ENCODE results near the gene GNAT3.
A peak's percentile ranks its signal among the peaks of the same experiment; 100 is the strongest.

The GNAT3 gene

DNA sequence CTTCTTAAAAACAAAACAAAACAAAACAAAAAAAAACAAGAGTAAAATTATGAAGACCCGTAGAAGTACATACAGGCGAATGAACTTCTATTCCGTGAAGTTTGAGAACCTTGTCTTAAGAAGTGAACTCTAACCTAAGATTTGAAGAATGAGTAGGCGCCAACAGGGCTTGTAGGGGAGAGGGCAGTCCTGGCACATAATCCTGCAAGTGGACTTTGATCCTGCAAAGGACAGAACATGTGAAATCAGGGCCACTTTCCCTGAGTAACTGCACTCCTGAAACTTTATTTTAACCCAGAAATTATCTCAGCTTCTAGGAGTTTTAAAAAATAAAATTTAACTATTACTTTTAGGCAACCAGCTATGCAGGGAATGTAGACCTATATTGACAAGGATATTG, 62.0 kb downstream of the GNAT3 start:
- TF ChIP-seq, protein P1, sequence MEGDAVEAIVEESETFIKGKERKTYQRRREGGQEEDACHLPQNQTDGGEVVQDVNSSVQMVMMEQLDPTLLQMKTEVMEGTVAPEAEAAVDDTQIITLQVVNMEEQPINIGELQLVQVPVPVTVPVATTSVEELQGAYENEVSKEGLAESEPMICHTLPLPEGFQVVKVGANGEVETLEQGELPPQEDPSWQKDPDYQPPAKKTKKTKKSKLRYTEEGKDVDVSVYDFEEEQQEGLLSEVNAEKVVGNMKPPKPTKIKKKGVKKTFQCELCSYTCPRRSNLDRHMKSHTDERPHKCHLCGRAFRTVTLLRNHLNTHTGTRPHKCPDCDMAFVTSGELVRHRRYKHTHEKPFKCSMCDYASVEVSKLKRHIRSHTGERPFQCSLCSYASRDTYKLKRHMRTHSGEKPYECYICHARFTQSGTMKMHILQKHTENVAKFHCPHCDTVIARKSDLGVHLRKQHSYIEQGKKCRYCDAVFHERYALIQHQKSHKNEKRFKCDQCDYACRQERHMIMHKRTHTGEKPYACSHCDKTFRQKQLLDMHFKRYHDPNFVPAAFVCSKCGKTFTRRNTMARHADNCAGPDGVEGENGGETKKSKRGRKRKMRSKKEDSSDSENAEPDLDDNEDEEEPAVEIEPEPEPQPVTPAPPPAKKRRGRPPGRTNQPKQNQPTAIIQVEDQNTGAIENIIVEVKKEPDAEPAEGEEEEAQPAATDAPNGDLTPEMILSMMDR (IDR thresholded peaks at IDR 0.05; ENCODE audit: low read depth, low read length, missing control alignments), result no peak
- DNase-seq (ENCODE audit: extremely low read depth, low read depth), result no peak
- H3K4me3 ChIP-seq (replicated peaks; ENCODE audit: low read depth, low read length), result no peak overlapping the region

DNA sequence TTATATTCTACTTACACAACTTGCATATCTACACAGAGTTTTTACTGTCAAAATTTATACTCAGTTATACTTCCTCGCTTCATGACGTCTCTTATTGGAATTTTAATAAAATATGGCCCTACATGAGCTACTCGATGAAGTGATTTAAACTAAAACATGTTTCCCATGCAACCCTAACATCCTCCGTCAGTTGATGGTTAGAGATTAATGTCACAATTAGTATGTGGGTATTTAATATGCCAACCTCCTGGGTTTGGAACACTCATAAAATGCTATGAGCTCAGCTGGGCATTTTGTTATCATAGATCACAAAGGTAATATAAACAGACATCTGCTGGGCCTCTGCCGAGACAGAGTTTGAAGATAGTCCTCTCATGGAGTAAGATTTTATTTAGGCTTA, 66.5 kb downstream of the GNAT3 start:
- no peak overlapping the region for H3K4me3 ChIP-seq (replicated peaks; ENCODE audit: low read depth, low read length)
- no peak for DNase-seq (ENCODE audit: extremely low read depth, low read depth)
- TF ChIP-seq, protein P1 (IDR thresholded peaks at IDR 0.05; ENCODE audit: low read depth, low read length, missing control alignments), result no peak

DNA sequence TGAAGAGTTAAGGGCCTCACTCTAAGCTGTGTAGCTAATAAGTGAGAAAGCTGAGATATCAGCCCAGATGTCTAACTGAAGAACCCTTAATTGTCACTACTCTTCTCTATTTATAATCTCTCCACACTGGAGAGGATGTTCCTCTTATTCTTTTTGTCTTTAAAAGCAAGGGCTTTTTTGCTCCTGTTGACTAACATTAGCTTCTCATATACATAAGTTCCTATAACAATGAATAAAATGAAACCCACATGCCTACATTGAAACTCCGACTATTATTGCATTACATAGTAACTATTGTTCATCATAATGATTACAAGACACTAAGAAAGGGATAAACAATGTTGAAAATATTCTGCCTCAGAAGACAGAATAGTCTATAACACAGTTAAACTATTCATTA, 67.1 kb downstream of the GNAT3 start:
- no peak overlapping the region for H3K4me3 ChIP-seq (replicated peaks; ENCODE audit: low read depth, low read length)
- TF ChIP-seq, protein P1 (IDR thresholded peaks at IDR 0.05; ENCODE audit: low read depth, low read length, missing control alignments), result no peak
- no peak for DNase-seq (ENCODE audit: extremely low read depth, low read depth)

DNA sequence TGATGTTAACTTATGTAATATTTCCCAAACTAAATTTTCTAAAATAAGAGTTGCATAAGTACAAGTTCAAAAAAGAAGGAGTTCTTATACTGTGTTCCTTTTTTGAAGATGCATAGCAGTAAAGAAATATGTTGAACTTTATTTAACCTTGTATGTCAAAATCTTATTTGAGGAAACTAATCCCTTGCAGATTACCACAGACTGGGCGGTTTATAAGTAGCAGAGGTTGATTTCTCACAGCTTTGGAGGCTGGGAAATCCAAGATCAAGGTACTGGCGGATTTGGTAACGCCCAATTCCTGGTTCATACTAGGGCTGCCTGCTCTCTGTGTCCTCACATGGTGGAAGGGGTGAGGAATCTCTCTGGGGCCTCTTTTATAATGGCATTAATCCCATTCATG, 68.5 kb downstream of the GNAT3 start:
- DNase-seq (ENCODE audit: extremely low read depth, low read depth), result no peak
- TF ChIP-seq, protein P1 (IDR thresholded peaks at IDR 0.05; ENCODE audit: low read depth, low read length, missing control alignments), result no peak
- no peak overlapping the region for H3K4me3 ChIP-seq (replicated peaks; ENCODE audit: low read depth, low read length)

DNA sequence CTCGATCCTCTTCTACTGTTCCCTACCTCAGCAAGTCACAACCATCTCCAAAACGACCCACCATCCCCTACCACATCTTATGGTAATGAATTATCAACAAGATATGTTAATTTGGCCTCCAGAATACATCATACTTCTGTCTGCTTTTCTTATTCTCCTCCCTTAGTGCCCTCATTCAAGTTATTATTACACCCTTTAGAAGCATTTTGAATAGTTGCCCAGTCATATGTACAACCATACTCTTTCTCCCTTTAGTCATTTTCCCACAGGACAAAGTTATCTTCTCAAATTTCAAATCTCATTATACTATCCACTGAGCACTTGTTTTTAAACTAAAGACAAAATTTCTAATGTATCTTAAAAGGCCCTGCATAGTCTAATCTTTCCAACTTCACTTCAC, 71.0 kb downstream of the GNAT3 start:
- TF ChIP-seq, protein P1 (IDR thresholded peaks at IDR 0.05; ENCODE audit: low read depth, low read length, missing control alignments), result no peak
- DNase-seq (ENCODE audit: extremely low read depth, low read depth), result no peak

DNA sequence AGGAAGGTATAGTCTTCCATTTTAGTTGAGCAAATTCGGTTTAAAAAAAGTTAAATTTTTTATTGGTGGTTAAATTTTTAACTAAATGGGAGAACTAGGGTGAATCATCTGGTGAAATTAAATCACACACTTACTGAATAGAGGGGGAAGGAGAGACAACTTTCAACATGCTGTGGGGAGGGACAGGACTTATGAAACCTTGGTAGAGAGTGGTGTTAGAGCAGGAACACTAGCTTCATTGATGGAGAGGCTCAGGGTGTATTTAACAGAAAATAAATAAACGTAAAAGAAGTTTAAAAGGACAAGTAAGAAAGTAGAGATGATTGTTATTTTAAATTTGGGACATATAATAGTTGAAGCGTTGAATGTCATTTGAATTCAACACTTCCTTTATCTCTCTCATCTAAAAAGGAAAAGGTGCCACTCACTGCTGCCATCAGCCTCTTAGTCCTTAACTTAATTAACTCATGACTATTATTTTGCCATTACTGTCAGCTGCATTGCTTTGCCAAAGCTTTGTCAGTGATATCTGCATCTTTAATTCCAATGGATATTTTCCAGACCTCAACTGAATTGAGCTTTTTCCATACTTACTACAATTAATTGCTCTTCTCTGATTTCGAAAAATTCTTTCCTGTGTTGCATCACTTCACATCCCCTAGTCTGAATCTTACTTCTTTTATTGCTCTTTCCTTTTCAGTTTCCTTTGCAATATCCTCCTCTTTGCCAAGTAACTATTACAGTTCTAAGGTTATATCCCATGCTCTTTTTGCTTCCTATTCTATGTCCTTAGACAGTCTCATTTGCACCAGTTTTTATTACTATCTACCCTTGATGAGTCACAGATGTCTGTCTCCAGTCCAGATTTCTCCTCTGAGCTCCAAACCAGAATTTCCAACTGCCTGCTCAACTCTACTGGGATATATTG, 71.7 kb downstream of the GNAT3 start:
- DNase-seq (ENCODE audit: extremely low read depth, low read depth), result peak; percentile 71
- H3K4me3 ChIP-seq (replicated peaks; ENCODE audit: low read depth, low read length), result no peak overlapping the region
- TF ChIP-seq, protein P1 (IDR thresholded peaks at IDR 0.05; ENCODE audit: low read depth, low read length, missing control alignments), result no peak

More for the DNA sequence above, 71.0 kb downstream of the GNAT3 start:
- no peak overlapping the region for H3K4me3 ChIP-seq (replicated peaks; ENCODE audit: low read depth, low read length)

All from HFF-Myc (cell line).